SK-N-SH treated with all-trans-retinoic acid at 6 μM for 48 hours (cell line): ENCODE results near the gene CNTNAP2.
A peak's percentile ranks its signal among the peaks of the same experiment; 100 is the strongest.

Experiments used
- ATAC-seq: fragments of 200-7000 bp; cut with Tn5 transposase; 3 replicates; pipeline ENCODE4 v1.9.1; 2020; ENCODE audit warnings: mild to moderate bottlenecking, moderate library complexity
- ARNTL ChIP-seq: fragments of 450-650 bp; formaldehyde crosslinking; IDR thresholded peaks from 2 replicates; pipeline ENCODE4 v1.5.0; 2020; ENCODE audit warnings: low read depth, mild to moderate bottlenecking, moderate library complexity, borderline replicate concordance
- BACH2 ChIP-seq: fragments of 250-450 bp; sonication (Bioruptor Pico); IDR thresholded peaks from 2 replicates; pipeline ENCODE4 v1.9.0; 2021; ENCODE audit warnings: mild to moderate bottlenecking, borderline replicate concordance
- CREB5 ChIP-seq: fragments of 250-450 bp; sonication (Bioruptor Pico); IDR thresholded peaks from 2 replicates; pipeline ENCODE4 v1.5.1; 2020; ENCODE audit warnings: low read depth, mild to moderate bottlenecking, moderate library complexity
- CSDC2 ChIP-seq: fragments of 250-450 bp; sonication (Bioruptor Pico); IDR thresholded peaks from 2 replicates; pipeline ENCODE4 v1.5.0; 2020; ENCODE audit warnings: mild to moderate bottlenecking, moderate library complexity
- ESRRG ChIP-seq: fragments of 250-450 bp; sonication (Bioruptor Pico); IDR thresholded peaks from 2 replicates; pipeline ENCODE4 v1.6.1; 2021; ENCODE audit warnings: mild to moderate bottlenecking
- GLIS3 ChIP-seq: fragments of 250-450 bp; sonication (Bioruptor Pico); IDR thresholded peaks from 2 replicates; pipeline ENCODE4 v1.5.0; 2020; ENCODE audit warnings: mild to moderate bottlenecking, moderate library complexity
- ISL1 ChIP-seq: fragments of 250-450 bp; sonication (Bioruptor Pico); IDR thresholded peaks from 2 replicates; pipeline ENCODE4 v2.1.2; 2022; ENCODE audit warnings: mild to moderate bottlenecking, moderate library complexity
- OSR1 ChIP-seq: fragments of 250-450 bp; sonication (Bioruptor Pico); IDR thresholded peaks from 2 replicates; pipeline ENCODE4 v1.8.0; 2022; ENCODE audit warnings: moderate library complexity, mild to moderate bottlenecking, inconsistent platforms
- POU6F1 ChIP-seq: fragments of 250-450 bp; sonication (Bioruptor Pico); IDR thresholded peaks from 2 replicates; pipeline ENCODE4 v1.8.0; 2021; ENCODE audit warnings: low read depth, mild to moderate bottlenecking, moderate library complexity, borderline replicate concordance
- PPARA ChIP-seq: fragments of 250-450 bp; sonication (Bioruptor Pico); IDR thresholded peaks from 2 replicates; pipeline ENCODE4 v1.5.0; 2020; ENCODE audit warnings: mild to moderate bottlenecking, borderline replicate concordance
- RARB ChIP-seq: fragments of 250-450 bp; sonication (Bioruptor Pico); IDR thresholded peaks from 2 replicates; pipeline ENCODE4 v1.8.0; 2021; ENCODE audit warnings: mild to moderate bottlenecking, moderate library complexity
- TCF4 ChIP-seq: fragments of 250-450 bp; sonication (Bioruptor Pico); IDR thresholded peaks from 2 replicates; pipeline ENCODE4 v1.8.0; 2021; ENCODE audit warnings: mild to moderate bottlenecking, moderate library complexity, borderline replicate concordance
- TOX ChIP-seq: fragments of 250-450 bp; sonication (Bioruptor Pico); IDR thresholded peaks from 2 replicates; pipeline ENCODE4 v1.8.0; 2021; ENCODE audit warnings: mild to moderate bottlenecking, moderate library complexity, borderline replicate concordance
- ZC3H10 ChIP-seq: fragments of 250-450 bp; sonication (Bioruptor Pico); IDR thresholded peaks from 2 replicates; pipeline ENCODE4 v1.5.1; 2021; ENCODE audit warnings: mild to moderate bottlenecking, moderate library complexity
- ZFP3 ChIP-seq: fragments of 250-450 bp; sonication (Bioruptor Pico); IDR thresholded peaks from 2 replicates; pipeline ENCODE4 v1.5.0; 2020; ENCODE audit warnings: mild to moderate bottlenecking, moderate library complexity
- ZFP30 ChIP-seq: fragments of 450-650 bp; formaldehyde crosslinking; IDR thresholded peaks from 2 replicates; pipeline ENCODE4 v1.5.0; 2022; ENCODE audit warnings: mild to moderate bottlenecking, moderate library complexity
- ZNF565 ChIP-seq: fragments of 450-650 bp; formaldehyde crosslinking; conservative IDR thresholded peaks from 2 replicates; pipeline ENCODE4 v1.5.0; 2020; ENCODE audit warnings: low read depth, mild to moderate bottlenecking, moderate library complexity
- ZNF70 ChIP-seq: fragments of 450-650 bp; formaldehyde crosslinking; IDR thresholded peaks from 2 replicates; pipeline ENCODE4 v1.5.0; 2020; ENCODE audit warnings: mild to moderate bottlenecking, moderate library complexity
- ZNF8 ChIP-seq: fragments of 450-650 bp; formaldehyde crosslinking; IDR thresholded peaks from 2 replicates; pipeline ENCODE4 v1.5.0; 2020; ENCODE audit warnings: mild to moderate bottlenecking, moderate library complexity
- TF ChIP-seq, protein P1 (sequence below): fragments of 250-450 bp; sonication (Bioruptor Pico); IDR thresholded peaks from 2 replicates; pipeline ENCODE4 v1.5.0; 2020; ENCODE audit warnings: mild to moderate bottlenecking, moderate library complexity
- TF ChIP-seq, protein P2 (sequence below): fragments of 250-450 bp; sonication (Bioruptor Pico); IDR thresholded peaks from 2 replicates; pipeline ENCODE4 v1.8.0; 2020; ENCODE audit warnings: mild to moderate bottlenecking, moderate library complexity, borderline replicate concordance

The CNTNAP2 gene

GRCh38 chr7:146878901-146879300 is 762.3 kb downstream of the CNTNAP2 start:
- TF ChIP-seq ZFP3 (CRISPR knock-in tag): no peak
- TF ChIP-seq, protein P1, sequence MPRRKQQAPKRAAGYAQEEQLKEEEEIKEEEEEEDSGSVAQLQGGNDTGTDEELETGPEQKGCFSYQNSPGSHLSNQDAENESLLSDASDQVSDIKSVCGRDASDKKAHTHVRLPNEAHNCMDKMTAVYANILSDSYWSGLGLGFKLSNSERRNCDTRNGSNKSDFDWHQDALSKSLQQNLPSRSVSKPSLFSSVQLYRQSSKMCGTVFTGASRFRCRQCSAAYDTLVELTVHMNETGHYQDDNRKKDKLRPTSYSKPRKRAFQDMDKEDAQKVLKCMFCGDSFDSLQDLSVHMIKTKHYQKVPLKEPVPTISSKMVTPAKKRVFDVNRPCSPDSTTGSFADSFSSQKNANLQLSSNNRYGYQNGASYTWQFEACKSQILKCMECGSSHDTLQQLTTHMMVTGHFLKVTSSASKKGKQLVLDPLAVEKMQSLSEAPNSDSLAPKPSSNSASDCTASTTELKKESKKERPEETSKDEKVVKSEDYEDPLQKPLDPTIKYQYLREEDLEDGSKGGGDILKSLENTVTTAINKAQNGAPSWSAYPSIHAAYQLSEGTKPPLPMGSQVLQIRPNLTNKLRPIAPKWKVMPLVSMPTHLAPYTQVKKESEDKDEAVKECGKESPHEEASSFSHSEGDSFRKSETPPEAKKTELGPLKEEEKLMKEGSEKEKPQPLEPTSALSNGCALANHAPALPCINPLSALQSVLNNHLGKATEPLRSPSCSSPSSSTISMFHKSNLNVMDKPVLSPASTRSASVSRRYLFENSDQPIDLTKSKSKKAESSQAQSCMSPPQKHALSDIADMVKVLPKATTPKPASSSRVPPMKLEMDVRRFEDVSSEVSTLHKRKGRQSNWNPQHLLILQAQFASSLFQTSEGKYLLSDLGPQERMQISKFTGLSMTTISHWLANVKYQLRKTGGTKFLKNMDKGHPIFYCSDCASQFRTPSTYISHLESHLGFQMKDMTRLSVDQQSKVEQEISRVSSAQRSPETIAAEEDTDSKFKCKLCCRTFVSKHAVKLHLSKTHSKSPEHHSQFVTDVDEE (CRISPR knock-in tag): 0 out of 2 replicates have a peak, but pooled peaks have one; percentile 32
- TF ChIP-seq BACH2 (CRISPR knock-in tag): no peak
- no peak for TF ChIP-seq CSDC2 (CRISPR knock-in tag)
- no peak for TF ChIP-seq PPARA (CRISPR knock-in tag)
- peak; percentile 63; the same call in 1 of the 2 replicates for TF ChIP-seq TCF4 (CRISPR knock-in tag)
- TF ChIP-seq ISL1 (CRISPR knock-in tag): peak; percentile 70
- TF ChIP-seq GLIS3 (CRISPR knock-in tag): no peak
- no peak for TF ChIP-seq OSR1 (CRISPR knock-in tag)

GRCh38 chr7:146885231-146885630 is 768.6 kb downstream of the CNTNAP2 start:
- ATAC-seq: no peak

More at GRCh38 chr7:146878901-146879300, 762.3 kb downstream of the CNTNAP2 start:
- peak; percentile 65 for ATAC-seq

DNA sequence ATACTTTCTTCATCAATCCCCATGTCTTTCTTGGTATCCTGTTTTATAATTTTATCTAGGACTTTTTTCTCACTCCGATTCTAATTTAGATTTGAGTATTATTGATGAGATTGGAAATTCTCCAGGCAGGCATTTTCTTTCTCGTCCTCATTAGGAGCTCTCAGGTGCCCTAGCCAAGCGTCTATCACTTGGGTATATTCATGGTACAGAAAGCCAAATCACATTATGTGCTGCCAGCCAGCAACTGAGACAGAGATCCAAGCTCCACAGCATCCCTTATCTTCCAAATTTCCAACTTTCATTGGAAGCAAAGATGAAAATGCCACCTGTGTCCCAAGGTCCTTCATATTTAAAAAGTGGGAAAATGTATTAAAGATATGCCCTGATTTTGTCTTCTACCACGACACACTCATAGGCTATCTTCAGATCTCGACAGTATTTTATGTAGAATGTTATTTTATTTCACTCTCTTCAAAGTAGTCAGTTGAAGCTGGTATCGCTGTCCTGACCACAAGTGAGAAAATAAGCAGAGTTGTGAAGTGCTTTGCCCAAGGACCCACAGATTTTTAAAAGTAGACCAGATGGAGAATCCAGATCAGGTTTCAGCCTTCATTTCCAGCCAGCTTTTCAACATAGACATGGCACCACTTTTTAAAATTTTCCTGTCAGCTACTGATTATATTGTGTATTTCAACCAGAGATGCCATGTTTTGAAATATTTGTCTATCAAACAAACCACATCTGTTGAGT is 773.4 kb downstream of the CNTNAP2 start:
- ATAC-seq: no peak
- TF ChIP-seq ZC3H10 (CRISPR knock-in tag): no peak
- TF ChIP-seq TCF4 (CRISPR knock-in tag): no peak
- TF ChIP-seq ARNTL (CRISPR knock-in tag): no peak
- no peak for TF ChIP-seq ISL1 (CRISPR knock-in tag)
- TF ChIP-seq ZNF8 (CRISPR knock-in tag): no peak
- no peak for TF ChIP-seq ESRRG (CRISPR knock-in tag)

More at GRCh38 chr7:146885231-146885630, 768.6 kb downstream of the CNTNAP2 start:
- no peak for TF ChIP-seq ZNF565
- no peak for TF ChIP-seq CSDC2 (CRISPR knock-in tag)
- no peak for TF ChIP-seq ZNF8 (CRISPR knock-in tag)
- TF ChIP-seq RARB (CRISPR knock-in tag): no peak
- no peak for TF ChIP-seq CREB5 (CRISPR knock-in tag)
- TF ChIP-seq PPARA (CRISPR knock-in tag): no peak
- no peak for TF ChIP-seq ESRRG (CRISPR knock-in tag)
- no peak for TF ChIP-seq ZFP30 (CRISPR knock-in tag)
- no peak for TF ChIP-seq TOX (CRISPR knock-in tag)
- TF ChIP-seq TCF4 (CRISPR knock-in tag): no peak

- ATAC-seq: peak; percentile 53; the same call in 2 of the 3 replicates
- no peak for TF ChIP-seq PPARA (CRISPR knock-in tag)
- TF ChIP-seq ISL1 (CRISPR knock-in tag): peak; percentile 81
Measured at GRCh38 chr7:146892151-146892550, 775.5 kb downstream of the CNTNAP2 start.

DNA sequence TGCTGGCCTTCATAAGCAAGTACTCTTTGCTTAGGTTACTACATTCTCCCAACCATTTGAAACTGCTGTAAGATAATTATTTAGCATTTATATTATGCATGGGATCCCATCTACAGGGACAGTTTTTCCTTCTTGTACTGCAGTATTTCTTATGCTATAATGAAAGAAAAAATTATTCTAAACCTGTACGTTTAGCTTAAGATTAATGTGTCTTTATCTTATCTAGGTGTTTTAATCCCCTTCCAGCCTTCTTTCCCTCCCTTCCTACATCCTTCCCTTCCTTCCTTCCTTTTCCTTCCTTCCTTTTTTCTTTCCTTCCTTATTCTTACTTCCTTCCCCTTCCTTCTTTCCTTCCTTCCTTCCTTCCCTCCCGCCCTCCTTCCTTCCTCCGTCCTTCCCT is 778.3 kb downstream of the CNTNAP2 start:
- TF ChIP-seq POU6F1 (CRISPR knock-in tag): no peak
- TF ChIP-seq ZNF70 (CRISPR knock-in tag): no peak
- no peak for TF ChIP-seq OSR1 (CRISPR knock-in tag)
- TF ChIP-seq, protein P2, sequence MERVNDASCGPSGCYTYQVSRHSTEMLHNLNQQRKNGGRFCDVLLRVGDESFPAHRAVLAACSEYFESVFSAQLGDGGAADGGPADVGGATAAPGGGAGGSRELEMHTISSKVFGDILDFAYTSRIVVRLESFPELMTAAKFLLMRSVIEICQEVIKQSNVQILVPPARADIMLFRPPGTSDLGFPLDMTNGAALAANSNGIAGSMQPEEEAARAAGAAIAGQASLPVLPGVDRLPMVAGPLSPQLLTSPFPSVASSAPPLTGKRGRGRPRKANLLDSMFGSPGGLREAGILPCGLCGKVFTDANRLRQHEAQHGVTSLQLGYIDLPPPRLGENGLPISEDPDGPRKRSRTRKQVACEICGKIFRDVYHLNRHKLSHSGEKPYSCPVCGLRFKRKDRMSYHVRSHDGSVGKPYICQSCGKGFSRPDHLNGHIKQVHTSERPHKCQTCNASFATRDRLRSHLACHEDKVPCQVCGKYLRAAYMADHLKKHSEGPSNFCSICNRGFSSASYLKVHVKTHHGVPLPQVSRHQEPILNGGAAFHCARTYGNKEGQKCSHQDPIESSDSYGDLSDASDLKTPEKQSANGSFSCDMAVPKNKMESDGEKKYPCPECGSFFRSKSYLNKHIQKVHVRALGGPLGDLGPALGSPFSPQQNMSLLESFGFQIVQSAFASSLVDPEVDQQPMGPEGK: no peak
- no peak for TF ChIP-seq ZNF8 (CRISPR knock-in tag)
- TF ChIP-seq TCF4 (CRISPR knock-in tag): no peak
- no peak for TF ChIP-seq ZC3H10 (CRISPR knock-in tag)
- TF ChIP-seq, protein P1 (CRISPR knock-in tag): no peak
- ATAC-seq: no peak
